Fibroblast of lung (primary cell): ENCODE data around the gene PKNOX2. TPM values are rescaled to one million over a fixed set of nuclear protein-coding genes. Genes with fewer than 3 reads are reported as not detected.

Experiments
- DNase-seq, 2 donors: peaks; one replicate each; pipeline versions ENCODE4 v3.0.0 to v3.0.0-alpha.2; 2010; ENCODE audit warnings: low read depth in 2 of 2
- H2AFZ ChIP-seq: 2 replicates; pipeline ENCODE4 v1.5.1; 2012; ENCODE audit warnings: low read length, control low read depth, inconsistent platforms
- H3K27ac ChIP-seq: 2 replicates; pipeline ENCODE4 v1.5.1; 2011; ENCODE audit warnings: low read length, control low read depth; ENCODE audit not compliant: insufficient read depth
- H3K27me3 ChIP-seq: 2 replicates; pipeline ENCODE4 v1.5.1; 2011; ENCODE audit warnings: mild to moderate bottlenecking, low read length; ENCODE audit not compliant: control insufficient read depth, insufficient read depth
- H3K36me3 ChIP-seq: 2 replicates; pipeline ENCODE4 v1.5.1; 2011; ENCODE audit warnings: low read length; ENCODE audit not compliant: control insufficient read depth, insufficient read depth
- H3K4me1 ChIP-seq: 2 replicates; pipeline ENCODE4 v1.5.1; 2011; ENCODE audit warnings: low read length; ENCODE audit not compliant: control insufficient read depth, insufficient read depth; ENCODE audit errors: extremely low read depth
- H3K4me2 ChIP-seq: 2 replicates; pipeline ENCODE4 v1.5.1; 2011; ENCODE audit warnings: low read length, control low read depth; ENCODE audit not compliant: insufficient read depth; ENCODE audit errors: extremely low read depth
- H3K4me3 ChIP-seq, 4 experiments: fragments of 200-600 bp in 1 of 4; sonication (generic) in 1 of 4; replicated peaks in 1 of 4; 2 replicates each; pipeline ENCODE4 v1.5.1; 2011 to 2016; ENCODE audit warnings: low read length in 4 of 4, low read depth in 3 of 4, mild to moderate bottlenecking in 3 of 4, control low read depth in 2 of 4, inconsistent platforms in 1 of 4, mixed read lengths in 1 of 4; ENCODE audit not compliant: insufficient read depth in 1 of 4; ENCODE audit errors: control extremely low read depth in 1 of 4
- H3K79me2 ChIP-seq: 2 replicates; pipeline ENCODE4 v1.5.1; 2012; ENCODE audit warnings: mild to moderate bottlenecking, low read length, inconsistent platforms; ENCODE audit not compliant: control insufficient read depth, insufficient read depth
- H3K9ac ChIP-seq: 2 replicates; pipeline ENCODE4 v1.5.1; 2011; ENCODE audit warnings: mild to moderate bottlenecking, low read length, control low read depth; ENCODE audit not compliant: insufficient read depth
- H3K9me3 ChIP-seq: 2 replicates; pipeline ENCODE4 v1.5.1; 2012; ENCODE audit warnings: low read depth, low read length; ENCODE audit not compliant: control insufficient read depth, insufficient read depth
- H4K20me1 ChIP-seq: 2 replicates; pipeline ENCODE4 v1.5.1; 2011; ENCODE audit warnings: low read length; ENCODE audit not compliant: control insufficient read depth, insufficient read depth; ENCODE audit errors: extremely low read depth
- EZH2 ChIP-seq: IDR thresholded peaks from 2 replicates; pipeline ENCODE4 v1.5.1; 2012; ENCODE audit warnings: low read length, control low read depth, mild to moderate bottlenecking; ENCODE audit errors: missing control alignments
- polyA plus RNA-seq, 2 donors: library from polyadenylated mRNA; depleted of rRNA in 1 of 2; stranded (reverse) in 1 of 2; unstranded in 1 of 2; fragments of >200 nt; gene quantifications; 2 replicates each; pipeline ENCODE4 v1.2.1, GENCODE V29; 2011 to 2012; ENCODE audit warnings: missing spikeins in 1 of 2
- total RNA-seq: library from RNA; depleted of rRNA; stranded (reverse); fragments of >200 nt; gene quantifications from 2 replicates; pipeline ENCODE4 v1.2.1, GENCODE V29; 2014
- TF ChIP-seq, protein P1 (sequence below), 2 donors: IDR thresholded peaks in 1 of 2; conservative IDR thresholded peaks in 1 of 2; 1 replicate in 1 of 2; 2 replicates in 1 of 2; pipeline ENCODE4 v1.5.1; 2011 to 2012; ENCODE audit warnings: low read length in 2 of 2, control low read depth in 1 of 2, inconsistent platforms in 1 of 2, low read depth in 1 of 2, mild to moderate bottlenecking in 1 of 2

Gene PKNOX2
- total and polyA plus RNA-seq, 2 donors (not counting 1 experiment from before 2014, with no cell fraction given): 0.33 to 2.2 TPM

- no peaks in the 10 kb centered on the region for H3K4me1 ChIP-seq
- H3K79me2 ChIP-seq: no peaks in the 10 kb centered on the region
- H3K9ac ChIP-seq: no peak overlapping the region
- no peaks in the 10 kb centered on the region for H4K20me1 ChIP-seq
- peaks cover 9% of the 10 kb centered on the region for H3K27me3 ChIP-seq
- no peaks in the 10 kb centered on the region for H3K9me3 ChIP-seq
- H3K36me3 ChIP-seq: no peaks in the 10 kb centered on the region
- no peak overlapping the region for H3K4me3 ChIP-seq
- TF ChIP-seq EZH2: no peak
- TF ChIP-seq, protein P1, sequence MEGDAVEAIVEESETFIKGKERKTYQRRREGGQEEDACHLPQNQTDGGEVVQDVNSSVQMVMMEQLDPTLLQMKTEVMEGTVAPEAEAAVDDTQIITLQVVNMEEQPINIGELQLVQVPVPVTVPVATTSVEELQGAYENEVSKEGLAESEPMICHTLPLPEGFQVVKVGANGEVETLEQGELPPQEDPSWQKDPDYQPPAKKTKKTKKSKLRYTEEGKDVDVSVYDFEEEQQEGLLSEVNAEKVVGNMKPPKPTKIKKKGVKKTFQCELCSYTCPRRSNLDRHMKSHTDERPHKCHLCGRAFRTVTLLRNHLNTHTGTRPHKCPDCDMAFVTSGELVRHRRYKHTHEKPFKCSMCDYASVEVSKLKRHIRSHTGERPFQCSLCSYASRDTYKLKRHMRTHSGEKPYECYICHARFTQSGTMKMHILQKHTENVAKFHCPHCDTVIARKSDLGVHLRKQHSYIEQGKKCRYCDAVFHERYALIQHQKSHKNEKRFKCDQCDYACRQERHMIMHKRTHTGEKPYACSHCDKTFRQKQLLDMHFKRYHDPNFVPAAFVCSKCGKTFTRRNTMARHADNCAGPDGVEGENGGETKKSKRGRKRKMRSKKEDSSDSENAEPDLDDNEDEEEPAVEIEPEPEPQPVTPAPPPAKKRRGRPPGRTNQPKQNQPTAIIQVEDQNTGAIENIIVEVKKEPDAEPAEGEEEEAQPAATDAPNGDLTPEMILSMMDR (conservative IDR thresholded peaks at IDR 0.05 in 1 of 2, IDR thresholded peaks at IDR 0.05 in 1 of 2; ENCODE audit: low read depth in 1 of 2, low read length in 2 of 2): no peak
- no peak overlapping the region for H2AFZ ChIP-seq
- no peak overlapping the region for H3K27ac ChIP-seq
- DNase-seq: no peak
- no peak overlapping the region for H3K4me2 ChIP-seq
Measured at GRCh38 chr11:125148011-125148410, 16.5 kb upstream of the PKNOX2 start.

GRCh38 chr11:125148743-125149142 lies 15.8 kb upstream of the PKNOX2 start:
- peaks cover 9% of the 10 kb centered on the region for H3K27me3 ChIP-seq
- no peaks in the 10 kb centered on the region for H3K79me2 ChIP-seq
- no peaks in the 10 kb centered on the region for H3K9me3 ChIP-seq
- no peaks in the 10 kb centered on the region for H3K36me3 ChIP-seq
- no peak overlapping the region for H3K27ac ChIP-seq
- no peak overlapping the region for H3K9ac ChIP-seq
- no peak overlapping the region for H3K4me2 ChIP-seq
- H4K20me1 ChIP-seq: no peaks in the 10 kb centered on the region
- no peak overlapping the region for H2AFZ ChIP-seq
- H3K4me3 ChIP-seq: no peak overlapping the region
- TF ChIP-seq, protein P1 (conservative IDR thresholded peaks at IDR 0.05 in 1 of 2, IDR thresholded peaks at IDR 0.05 in 1 of 2; ENCODE audit: low read depth in 1 of 2, low read length in 2 of 2): no peak
- TF ChIP-seq EZH2: no peak
- no peaks in the 10 kb centered on the region for H3K4me1 ChIP-seq
- no peak for DNase-seq

DNA sequence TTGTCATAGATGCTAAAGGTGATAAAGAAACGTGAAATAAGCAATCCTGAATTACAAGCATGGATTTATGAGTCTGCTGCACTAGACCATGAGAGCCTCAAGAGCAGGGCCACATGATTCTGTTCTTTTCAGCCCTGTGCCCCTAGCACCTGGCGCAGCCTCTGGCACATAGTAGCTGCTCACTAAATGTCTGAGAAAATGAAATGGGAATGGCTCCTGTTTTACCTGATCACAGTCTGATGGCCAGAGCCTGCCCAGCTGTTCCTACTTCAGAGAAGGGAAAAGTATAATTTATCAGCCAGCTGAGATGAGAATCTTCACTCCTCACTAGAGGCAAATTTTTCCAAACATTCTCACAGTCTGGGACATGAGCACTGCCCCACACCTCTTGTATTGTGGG lies 10.7 kb upstream of the PKNOX2 start:
- Histone ChIP-seq H3K4me3 (no peak overlapping the region), H3K27me3 (peaks cover 20% of the 10 kb centered on the region), H2AFZ (no peak overlapping the region), H3K9ac (no peak overlapping the region), H3K4me2 (no peak overlapping the region), H4K20me1 (no peaks in the 10 kb centered on the region), H3K4me1 (no peaks in the 10 kb centered on the region), H3K27ac (no peak overlapping the region), H3K9me3 (no peaks in the 10 kb centered on the region), H3K79me2 (no peaks in the 10 kb centered on the region), H3K36me3 (no peaks in the 10 kb centered on the region)
- TF ChIP-seq, protein P1 (conservative IDR thresholded peaks at IDR 0.05 in 1 of 2, IDR thresholded peaks at IDR 0.05 in 1 of 2; ENCODE audit: low read depth in 1 of 2, low read length in 2 of 2): no peak
- TF ChIP-seq EZH2: no peak
- DNase-seq: no peak
